Ascending aorta (tissue), 2 donors: Measurements from ENCODE around the gene SOD2. TPM values are rescaled to one million over a fixed set of nuclear protein-coding genes. Genes with fewer than 3 reads are reported as not detected.
"Not testable (repeated sequence)": the region's sequence is repeated elsewhere in the genome, so short reads cannot be mapped to it uniquely, and the experiment has no call there.

Source experiments
- DNase-seq, 2 donors: peaks; one replicate each; pipeline ENCODE4 v3.0.0-alpha.2; 2019; ENCODE audit warnings: low spot score in 2 of 2
- H3K27ac ChIP-seq, 2 donors: fragments of 200-600 bp; sonication (generic); one replicate each; pipeline ENCODE4 v1.5.1; 2016 to 2017; ENCODE audit warnings: mild to moderate bottlenecking in 1 of 2
- H3K27me3 ChIP-seq: fragments of 200-600 bp; sonication (generic); one replicate; pipeline ENCODE4 v1.5.1; 2017
- H3K36me3 ChIP-seq, 2 donors: fragments of 200-600 bp; sonication (generic); one replicate each; pipeline ENCODE4 v1.5.1; 2016
- H3K4me1 ChIP-seq, 2 donors: fragments of 200-600 bp; sonication (generic); one replicate each; pipeline ENCODE4 v1.5.1; 2016 to 2017; ENCODE audit warnings: mild to moderate bottlenecking in 1 of 2
- H3K4me3 ChIP-seq, 2 donors: fragments of 200-600 bp; sonication (generic); one replicate each; pipeline ENCODE4 v1.5.1; 2016 to 2017; ENCODE audit warnings: mild to moderate bottlenecking in 1 of 2
- H3K9me3 ChIP-seq, 2 donors: fragments of 200-600 bp; sonication (generic); one replicate each; pipeline ENCODE4 v1.5.1; 2016
- intact Hi-C: fragments of 100-400 bp; cut with DNase I; formaldehyde crosslinking; loops from one replicate; pipeline ENCODE4 v1.15.1; 2023
- total RNA-seq: library from RNA; depleted of rRNA; stranded (reverse); fragments of >200 nt; gene quantifications from one replicate; pipeline ENCODE4 v1.1.0, GENCODE V29; 2016
- TF ChIP-seq, protein P1 (sequence below), 3 experiments: fragments of 200-600 bp in 2 of 3; fragments of 450-650 bp in 1 of 3; sonication (generic) in 2 of 3; IDR thresholded peaks; one replicate each; pipeline ENCODE4 v1.5.1; 2016 to 2019; ENCODE audit warnings: antibody characterized with exemption in 3 of 3, mild to moderate bottlenecking in 1 of 3, moderate library complexity in 1 of 3

Gene SOD2
- 205 TPM for total RNA-seq

DNA sequence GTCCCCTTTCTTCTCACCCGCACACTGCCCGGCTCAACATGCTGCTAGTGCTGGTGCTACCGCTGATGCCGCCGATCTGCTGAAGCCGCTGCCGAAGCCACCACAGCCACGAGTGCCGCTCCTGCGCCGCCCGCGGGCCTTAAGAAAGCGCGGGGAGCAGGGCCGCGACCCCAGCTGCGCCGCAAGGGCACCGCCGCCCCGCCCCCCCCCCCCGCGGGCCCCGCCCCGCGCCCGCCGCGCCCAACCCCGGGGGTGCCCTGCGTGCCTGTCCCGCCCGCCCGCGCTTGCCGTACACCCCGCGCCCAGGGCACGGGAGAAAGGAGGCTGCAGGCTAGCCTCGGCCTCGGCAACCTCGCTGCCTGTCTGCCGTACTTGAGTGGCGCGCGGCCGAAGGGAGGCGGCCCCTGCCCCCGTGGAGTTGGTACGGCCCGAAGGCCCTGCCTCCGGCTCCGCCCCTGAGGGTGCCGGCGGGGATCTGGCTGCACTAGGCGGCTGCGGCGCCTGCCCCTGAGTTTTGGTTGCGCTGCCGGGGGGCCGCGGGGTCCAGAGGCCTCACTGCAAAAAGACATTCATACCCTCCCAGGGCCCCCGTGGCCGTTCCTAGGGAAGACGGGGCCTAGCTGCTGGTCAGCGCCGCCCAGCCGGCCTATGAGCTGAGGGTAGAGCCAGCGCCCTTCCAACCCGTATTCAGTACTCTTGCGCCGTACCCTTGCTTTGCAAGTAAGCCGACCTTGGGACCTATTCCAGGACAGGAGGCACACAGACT, at the start of gene SOD2:
SOD2 (minus strand) TSS at position 114 of the 766 bp plus-strand sequence; CDS start at position 40, 74 bp downstream.
- peak within 1 kb of the TSS; percentile 74 to 97 for H3K4me3 ChIP-seq
- H3K36me3 ChIP-seq: peaks cover 4 to 14% of the 10 kb centered on the region in 2 donors
- H3K4me1 ChIP-seq: peaks cover 5 to 8% of the 10 kb centered on the region in 2 donors
- TF ChIP-seq, protein P1, sequence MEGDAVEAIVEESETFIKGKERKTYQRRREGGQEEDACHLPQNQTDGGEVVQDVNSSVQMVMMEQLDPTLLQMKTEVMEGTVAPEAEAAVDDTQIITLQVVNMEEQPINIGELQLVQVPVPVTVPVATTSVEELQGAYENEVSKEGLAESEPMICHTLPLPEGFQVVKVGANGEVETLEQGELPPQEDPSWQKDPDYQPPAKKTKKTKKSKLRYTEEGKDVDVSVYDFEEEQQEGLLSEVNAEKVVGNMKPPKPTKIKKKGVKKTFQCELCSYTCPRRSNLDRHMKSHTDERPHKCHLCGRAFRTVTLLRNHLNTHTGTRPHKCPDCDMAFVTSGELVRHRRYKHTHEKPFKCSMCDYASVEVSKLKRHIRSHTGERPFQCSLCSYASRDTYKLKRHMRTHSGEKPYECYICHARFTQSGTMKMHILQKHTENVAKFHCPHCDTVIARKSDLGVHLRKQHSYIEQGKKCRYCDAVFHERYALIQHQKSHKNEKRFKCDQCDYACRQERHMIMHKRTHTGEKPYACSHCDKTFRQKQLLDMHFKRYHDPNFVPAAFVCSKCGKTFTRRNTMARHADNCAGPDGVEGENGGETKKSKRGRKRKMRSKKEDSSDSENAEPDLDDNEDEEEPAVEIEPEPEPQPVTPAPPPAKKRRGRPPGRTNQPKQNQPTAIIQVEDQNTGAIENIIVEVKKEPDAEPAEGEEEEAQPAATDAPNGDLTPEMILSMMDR (IDR thresholded peaks at IDR 0.05): no peak
- H3K27ac ChIP-seq: peak within 1 kb of the TSS; percentile 89 to 94
- no peaks in the 10 kb centered on the region for H3K9me3 ChIP-seq
- intact Hi-C loops: loop anchor here (1.0 to 10.0 kb wide), 4 partner anchors 24 to 249 kb away; partner anchors contain the start of gene ACAT2
- H3K27me3 ChIP-seq: no peaks in the 10 kb centered on the region
- DNase-seq: peak in 1 of 2 donors; percentile 90

GRCh38 chr6:159742165-159742564, 49.1 kb upstream of the SOD2 start:
- Histone ChIP-seq H3K27ac (no peak overlapping the region), H3K9me3 (no peaks in the 10 kb centered on the region), H3K27me3 (no peaks in the 10 kb centered on the region), H3K4me3 (no peak overlapping the region), H3K4me1 (peaks cover 0 to 3% of the 10 kb centered on the region in 2 donors), H3K36me3 (peaks cover 65 to 76% of the 10 kb centered on the region in 2 donors)
- DNase-seq: no peak
- TF ChIP-seq, protein P1 (IDR thresholded peaks at IDR 0.05): no peak
- intact Hi-C loops: no loop called here

DNA sequence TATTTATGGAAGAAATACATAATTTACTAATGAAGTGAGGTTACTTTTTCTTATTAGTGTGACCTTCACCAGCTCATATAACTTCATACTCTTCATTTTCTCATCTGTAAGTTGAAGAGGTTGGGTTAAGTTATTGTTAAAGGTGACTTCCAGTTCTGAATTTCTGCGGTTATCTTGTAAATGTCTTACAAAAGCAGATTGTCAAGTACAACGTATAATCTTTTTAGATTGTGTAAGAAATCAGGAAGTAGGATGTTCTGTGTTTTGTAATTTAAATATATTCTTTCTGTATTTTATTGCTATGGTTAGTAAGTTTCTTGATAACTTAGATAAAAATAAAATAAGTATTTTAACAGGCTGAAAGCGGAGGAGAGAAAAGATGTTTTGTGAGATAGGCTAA, 46.3 kb upstream of the SOD2 start:
- DNase-seq: no peak
- TF ChIP-seq, protein P1 (IDR thresholded peaks at IDR 0.05): no peak
- Histone ChIP-seq H3K4me1 (peaks cover 0 to 13% of the 10 kb centered on the region in 2 donors), H3K27ac (no peak overlapping the region), H3K27me3 (no peaks in the 10 kb centered on the region), H3K36me3 (peaks cover 42 to 48% of the 10 kb centered on the region in 2 donors), H3K4me3 (no peak overlapping the region), H3K9me3 (no peaks in the 10 kb centered on the region)
- intact Hi-C loops: no loop called here

GRCh38 chr6:159736908-159737307, 43.9 kb upstream of the SOD2 start:
- DNase-seq: no peak
- H3K9me3 ChIP-seq: no peaks in the 10 kb centered on the region
- H3K27ac ChIP-seq: no peak overlapping the region
- peaks cover 19 to 23% of the 10 kb centered on the region in 2 donors for H3K36me3 ChIP-seq
- TF ChIP-seq, protein P1 (IDR thresholded peaks at IDR 0.05): no peak
- H3K4me1 ChIP-seq: peaks cover 0 to 17% of the 10 kb centered on the region in 2 donors
- intact Hi-C loops: no loop called here
- H3K27me3 ChIP-seq: no peaks in the 10 kb centered on the region
- H3K4me3 ChIP-seq: no peak overlapping the region

DNA sequence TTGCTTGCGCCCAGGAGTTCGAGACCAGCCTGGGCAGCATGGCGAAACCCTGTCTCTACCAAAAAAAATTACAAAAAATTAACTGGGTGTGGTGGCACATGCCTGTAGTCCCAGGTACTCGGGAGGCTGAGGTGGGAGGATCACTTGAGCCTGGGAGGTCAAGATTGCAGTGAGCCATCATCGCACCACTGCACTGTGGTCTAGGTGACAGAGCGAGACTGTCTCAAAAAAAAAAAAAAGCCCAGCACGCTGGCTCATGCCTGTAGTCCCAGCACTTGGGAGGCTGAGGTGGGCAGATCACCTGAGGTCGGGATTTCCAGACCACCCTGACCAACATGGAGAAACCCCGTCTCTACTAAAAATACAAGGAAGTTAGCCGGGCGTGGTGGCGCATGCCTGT, 40.4 kb upstream of the SOD2 start:
- intact Hi-C loops, H3K4me3 ChIP-seq, H3K27me3 ChIP-seq, H3K27ac ChIP-seq, H3K9me3 ChIP-seq, H3K36me3 ChIP-seq, DNase-seq: not testable (repeated sequence)
- H3K4me1 ChIP-seq: peaks cover 6 to 33% of the 10 kb centered on the region in 2 donors

- H3K36me3 ChIP-seq, intact Hi-C loops, H3K27me3 ChIP-seq, H3K9me3 ChIP-seq, DNase-seq, H3K27ac ChIP-seq, H3K4me3 ChIP-seq: not testable (repeated sequence)
- H3K4me1 ChIP-seq: peaks cover 6 to 33% of the 10 kb centered on the region in 2 donors
Observed at GRCh38 chr6:159732550-159732949, 39.5 kb upstream of the SOD2 start.
